Cardiac atrium fibroblast (primary cell): ENCODE data around the gene PRR23A. TPM values are rescaled to one million over a fixed set of nuclear protein-coding genes. Genes with fewer than 3 reads are reported as not detected.

Experiments
- total RNA-seq: library from RNA; depleted of rRNA; stranded (reverse); fragments of >200 nt; gene quantifications from 2 replicates; pipeline ENCODE4 v1.2.3, GENCODE V29; 2015

The PRR23A gene
- total RNA-seq: not detected in 2 replicates

DNA sequence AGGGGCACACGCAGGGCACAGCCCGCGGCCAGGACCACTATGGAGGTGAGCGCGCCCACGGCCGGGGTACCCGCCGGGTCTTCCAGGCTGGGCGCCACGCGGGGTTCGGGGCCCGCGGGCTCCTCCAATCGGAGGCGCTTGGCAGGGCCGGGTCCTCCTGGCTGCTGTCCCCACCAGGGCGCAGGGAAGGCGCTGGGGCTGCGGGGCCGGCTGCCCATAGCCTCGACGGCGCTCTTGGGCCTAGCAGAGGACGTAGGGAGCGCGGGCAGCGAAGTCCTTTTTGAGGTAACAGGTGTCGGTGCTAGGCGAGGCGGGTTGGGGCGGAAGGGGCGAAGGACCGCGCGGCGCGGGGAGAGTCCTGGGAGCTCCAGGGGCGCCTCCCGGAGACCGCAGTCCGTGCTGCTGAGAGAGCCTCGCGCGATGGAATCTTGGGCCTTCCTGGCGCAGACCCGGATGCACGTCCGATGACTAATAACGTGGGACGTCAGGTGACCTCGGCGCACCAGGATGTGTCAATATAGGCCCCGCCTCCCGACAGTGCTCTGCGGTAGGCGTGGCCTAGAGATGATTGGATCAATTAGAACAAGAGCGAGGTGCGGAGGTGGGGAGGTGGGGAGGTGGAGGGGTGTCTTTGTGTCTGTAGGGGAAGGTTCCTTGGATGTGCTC lies at the start of gene PRR23A:
Gene PRR23A, minus strand, starts transcription at position 218 of the 666 bp plus-strand sequence. Its CDS starts 0 bp downstream, at position 218.

GRCh38 chr3:139044366-139045210 lies 38.5 kb upstream of the PRR23A start, which contains the start of gene PRR23C:
Gene PRR23C, minus strand, starts transcription at chr3:139044892. Its CDS starts 272 bp downstream, at chr3:139044620.

DNA sequence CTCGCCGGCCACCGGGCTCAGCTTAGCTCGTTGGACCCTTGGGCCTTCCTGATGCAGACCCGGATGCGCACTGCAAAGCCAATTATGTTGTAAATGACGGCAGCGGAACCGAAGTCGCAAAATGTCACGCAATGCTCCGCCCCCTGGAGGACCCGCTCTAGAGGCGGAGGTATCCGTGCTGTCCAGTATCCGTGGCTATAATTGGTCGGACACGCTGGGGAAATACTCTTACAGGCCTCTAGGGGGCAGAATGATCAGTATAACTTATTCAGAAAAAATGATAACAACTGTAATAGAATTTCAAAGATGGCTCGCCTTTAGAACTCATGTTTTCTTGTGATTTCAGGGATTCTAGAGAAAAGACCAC lies 14.8 kb upstream of the PRR23A start, which contains the start of gene PRR23B:
Gene PRR23B, minus strand, starts transcription at position 59 of the 367 bp plus-strand sequence. CDS start 265 bp downstream, outside the sequence.

Other genes starting within 250 kb of the PRR23A start
- gene PIK3CB, start 171.3 kb downstream of the PRR23A start, total RNA-seq: 4.5 and 11.3 TPM in 2 replicates
- not detected in 2 replicates for gene FOXL2, start 59.1 kb downstream of the PRR23A start, total RNA-seq
- gene FOXL2NB, start 59.1 kb downstream of the PRR23A start, total RNA-seq: not detected in 2 replicates
- gene PRR23B, start 14.7 kb upstream of the PRR23A start, total RNA-seq: not detected in 2 replicates
- gene PRR23C, start 38.6 kb upstream of the PRR23A start, total RNA-seq: not detected in 2 replicates